Head of caudate nucleus (tissue), 42 donors: ENCODE data around the gene TNFSF8.

Experiments used
- DNase-seq, 42 donors: peaks; one replicate each; pipeline versions ENCODE4 v3.0.0 to v3.0.0-alpha.2; 2020 to 2021; ENCODE audit warnings: mixed read lengths in 7 of 42
- intact Hi-C: fragments of 100-400 bp; cut with DNase I; formaldehyde crosslinking; loops from one replicate; pipeline ENCODE4 v1.15.0; 2022

Gene TNFSF8

GRCh38 chr9:114893221-114894010 is 37.0 kb downstream of the TNFSF8 start:
- DNase-seq = no peak
- intact Hi-C loops = no loop called here

GRCh38 chr9:114889802-114890224 is 40.6 kb downstream of the TNFSF8 start:
- intact Hi-C loops = no loop called here
- no peak for DNase-seq

- no peak for DNase-seq
- intact Hi-C loops = no loop called here
Observed at GRCh38 chr9:114888607-114889006, 41.8 kb downstream of the TNFSF8 start.

GRCh38 chr9:114887963-114888362 is 42.4 kb downstream of the TNFSF8 start:
- no peak for DNase-seq
- intact Hi-C loops = no loop called here

GRCh38 chr9:114884787-114885452 is 45.5 kb downstream of the TNFSF8 start:
- DNase-seq = no peak
- intact Hi-C loops = no loop called here

- DNase-seq = no peak
- intact Hi-C loops = no loop called here
Observed at GRCh38 chr9:114883709-114884108, 46.7 kb downstream of the TNFSF8 start.

DNA sequence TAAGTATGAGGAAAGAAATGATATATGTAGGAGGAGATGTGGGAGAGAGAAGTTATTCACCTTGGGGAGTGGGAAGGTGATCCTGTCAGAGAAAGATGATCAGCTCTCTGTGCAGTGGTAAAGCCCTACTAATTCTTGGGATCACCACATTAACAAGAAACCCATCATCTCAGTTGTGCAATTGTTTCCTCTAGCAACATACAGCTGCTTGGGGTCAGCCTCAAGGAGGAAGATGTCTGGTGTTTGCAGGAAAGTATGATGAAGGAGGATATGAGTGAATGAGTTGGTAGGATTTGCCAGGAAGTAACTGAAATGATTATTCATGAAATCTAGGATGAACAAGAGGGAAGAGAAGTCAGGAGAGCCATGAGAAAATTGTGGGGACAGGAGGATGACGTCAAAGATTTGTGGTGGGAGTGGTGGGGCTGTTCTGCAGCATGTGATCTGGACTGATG is 50.1 kb downstream of the TNFSF8 start:
- intact Hi-C loops = no loop called here
- peak in 8 of 42 donors; percentile 10 to 58 (median 24) for DNase-seq

GRCh38 chr9:114878879-114879564 is 51.4 kb downstream of the TNFSF8 start:
- DNase-seq = no peak
- intact Hi-C loops = no loop called here

DNA sequence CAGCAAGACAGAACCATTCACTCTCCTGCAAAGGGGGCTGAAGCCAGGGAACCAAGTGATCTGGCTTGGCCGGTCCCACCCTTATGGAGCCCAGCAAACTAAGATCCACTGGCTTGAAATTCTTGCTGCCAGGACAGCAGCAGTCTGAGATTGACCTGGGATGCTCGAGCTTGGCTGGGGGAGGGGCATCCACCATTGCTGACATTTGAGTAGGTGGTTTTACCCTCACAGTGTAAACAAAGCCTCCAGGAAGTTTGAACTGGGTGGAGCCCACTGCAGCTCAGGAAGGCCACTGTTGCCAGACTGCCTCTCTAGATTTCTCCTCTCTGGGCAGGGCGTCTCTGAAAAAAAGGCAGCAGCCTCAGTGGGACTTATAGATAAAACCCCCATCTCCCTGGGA is 60.5 kb downstream of the TNFSF8 start:
- intact Hi-C loops = no loop called here
- no peak for DNase-seq

- intact Hi-C loops = no loop called here
- DNase-seq = no peak
Observed at GRCh38 chr9:114869378-114869777, 61.0 kb downstream of the TNFSF8 start.

DNA sequence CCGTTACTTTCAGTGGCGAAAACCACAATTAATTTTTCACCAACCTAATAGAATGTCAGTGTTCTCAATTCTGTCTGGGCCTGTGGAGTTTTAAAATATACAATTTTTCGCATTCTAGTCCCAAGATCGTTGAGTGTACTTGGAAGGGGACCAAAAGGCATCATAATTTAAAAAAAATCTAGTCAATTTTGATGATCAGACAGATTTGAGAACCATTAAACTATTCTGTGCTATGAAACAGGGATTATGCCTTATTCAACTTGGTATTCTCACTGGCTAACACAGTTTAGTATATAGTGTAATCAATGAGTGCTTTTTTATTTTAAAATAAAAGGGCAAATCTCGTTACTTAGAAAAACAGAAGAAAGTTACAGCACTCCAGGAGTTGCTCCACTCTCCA is 63.1 kb downstream of the TNFSF8 start:
- no peak for DNase-seq

DNA sequence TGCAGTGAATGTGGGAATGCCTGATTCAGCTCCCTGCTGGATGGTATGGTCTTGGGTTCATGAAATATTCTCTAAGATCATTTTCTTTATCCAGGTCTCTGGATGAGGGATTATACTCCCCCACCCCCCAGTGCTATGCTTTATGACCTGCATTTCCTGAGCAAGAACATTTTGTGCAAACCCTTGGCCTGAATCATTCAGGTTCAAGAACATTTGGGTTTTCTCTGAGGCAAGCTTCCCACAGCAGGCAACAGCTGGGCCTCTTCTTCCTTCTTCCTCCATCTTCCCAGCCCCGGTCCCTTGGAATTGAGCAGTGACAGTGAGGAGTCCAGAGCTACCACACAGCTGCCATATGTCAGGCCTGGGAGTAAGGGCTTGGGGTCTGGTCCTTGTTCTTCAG is 65.9 kb downstream of the TNFSF8 start:
- DNase-seq = no peak
- intact Hi-C loops = no loop called here

More for the DNA sequence above, 63.1 kb downstream of the TNFSF8 start:
- intact Hi-C loops = no loop called here

DNA sequence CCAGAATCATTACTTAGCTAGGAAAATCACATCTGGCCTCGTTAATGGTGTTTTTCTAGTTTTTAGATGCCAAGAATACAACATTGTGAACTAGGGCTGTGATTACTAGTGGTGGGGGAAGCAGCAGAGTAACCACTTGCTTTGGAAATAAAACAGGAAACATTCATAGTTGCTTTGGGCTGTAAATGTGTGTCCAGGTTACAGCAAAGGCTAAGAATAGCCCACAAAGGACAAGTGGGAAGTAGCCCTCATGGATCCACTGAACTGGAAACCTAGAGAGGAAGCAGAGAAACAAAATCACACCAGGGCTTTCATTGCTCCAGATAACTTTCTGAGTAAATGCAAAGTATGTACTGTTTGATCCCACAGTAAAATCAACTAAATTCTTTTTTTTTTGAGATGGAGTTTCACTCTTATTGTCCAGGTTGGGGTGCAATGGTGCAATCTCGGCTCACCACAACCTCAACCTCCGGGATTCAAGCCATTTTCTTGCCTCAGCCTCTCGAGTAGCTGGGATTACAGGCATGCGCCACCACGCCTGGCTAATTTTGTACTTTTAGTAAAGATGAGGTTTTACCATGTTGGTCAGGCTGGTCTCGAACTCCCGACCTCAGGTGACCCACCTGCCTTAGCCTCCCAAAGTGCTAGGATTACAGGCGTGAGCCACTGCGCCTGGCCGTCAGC is 68.3 kb downstream of the TNFSF8 start:
- DNase-seq = no peak
- intact Hi-C loops = no loop called here

GRCh38 chr9:114861273-114861672 is 69.1 kb downstream of the TNFSF8 start:
- intact Hi-C loops = no loop called here
- DNase-seq = no peak

GRCh38 chr9:114860187-114860586 is 70.2 kb downstream of the TNFSF8 start:
- DNase-seq = no peak
- intact Hi-C loops = no loop called here

GRCh38 chr9:114856942-114857315 is 73.5 kb downstream of the TNFSF8 start:
- DNase-seq = no peak

DNA sequence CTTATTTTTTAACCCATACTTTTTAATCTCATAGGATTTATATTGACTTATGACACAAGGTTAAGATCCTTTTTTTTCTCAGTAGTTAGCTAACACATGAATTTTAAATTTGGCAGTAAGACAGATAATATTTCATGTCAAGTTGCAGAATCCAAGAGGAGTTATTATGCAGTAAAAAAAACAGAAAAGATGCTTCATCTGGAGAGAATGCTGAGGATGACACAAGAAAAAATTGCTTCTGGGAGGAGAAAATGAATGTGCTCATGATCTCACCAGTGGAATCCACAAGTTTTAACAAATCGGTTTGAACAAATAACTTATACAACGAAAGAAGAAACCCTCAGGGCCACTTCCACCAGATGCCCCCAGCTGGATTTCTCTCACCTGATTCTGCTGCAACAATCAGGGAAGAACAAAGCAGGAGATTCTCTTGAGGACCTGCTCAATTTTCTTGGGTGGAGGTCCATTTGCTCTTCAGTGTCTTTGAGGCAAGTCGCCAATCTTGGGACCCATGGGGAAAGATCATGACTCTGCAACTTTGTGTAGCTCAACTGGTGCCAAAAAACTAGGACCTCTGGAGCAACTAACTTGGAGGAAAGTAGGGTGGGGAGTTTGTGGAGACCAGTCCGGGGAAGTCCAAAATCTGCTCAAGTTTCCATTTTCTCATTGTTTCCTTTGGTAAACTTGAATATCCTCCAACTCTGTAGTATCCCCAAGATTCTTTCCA is 74.0 kb downstream of the TNFSF8 start:
- no peak for DNase-seq

More at GRCh38 chr9:114856942-114857315, 73.5 kb downstream of the TNFSF8 start:
- intact Hi-C loops = no loop called here

DNA sequence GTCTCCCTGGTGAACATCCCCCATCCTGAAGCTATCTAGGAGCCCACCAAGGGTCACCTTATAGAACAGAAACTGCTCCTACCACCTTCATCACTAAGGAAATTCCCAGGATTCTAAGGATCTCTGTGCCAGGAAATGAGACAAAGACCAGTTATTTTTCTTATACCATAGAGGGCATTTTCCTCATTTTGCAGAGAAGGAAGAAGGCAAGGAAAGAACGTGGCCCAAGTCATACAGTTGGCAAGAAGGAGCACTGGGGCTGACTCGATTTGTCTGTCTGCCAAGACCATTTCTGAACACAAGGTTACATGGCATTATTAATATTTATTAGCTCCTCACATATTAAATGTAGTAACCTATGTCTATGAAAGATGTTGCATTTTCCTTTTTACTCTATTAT is 74.9 kb downstream of the TNFSF8 start:
- intact Hi-C loops = no loop called here
- no peak for DNase-seq

More for the DNA sequence above, 74.0 kb downstream of the TNFSF8 start:
- intact Hi-C loops = no loop called here
